Gastrocnemius medialis (tissue), 4 donors: ENCODE results near the gene ANKRD36.

Experiments
- POLR2A ChIP-seq, 2 donors: fragments of 450-650 bp; IDR thresholded peaks; one replicate each; pipeline ENCODE4 v1.6.1; 2017; ENCODE audit warnings: antibody characterized with exemption in 2 of 2, mild to moderate bottlenecking in 2 of 2, moderate library complexity in 2 of 2
- TF ChIP-seq, protein P1 (sequence below), 5 experiments: fragments of 450-650 bp in 3 of 5; fragments of 200-600 bp in 2 of 5; sonication (generic) in 2 of 5; IDR thresholded peaks in 4 of 5; conservative IDR thresholded peaks in 1 of 5; 1 replicate in 4 of 5; 2 replicates in 1 of 5; pipeline ENCODE4 v1.5.1; 2016 to 2019; ENCODE audit warnings: antibody characterized with exemption in 5 of 5, mild to moderate bottlenecking in 3 of 5, moderate library complexity in 3 of 5

- TF ChIP-seq, protein P1, sequence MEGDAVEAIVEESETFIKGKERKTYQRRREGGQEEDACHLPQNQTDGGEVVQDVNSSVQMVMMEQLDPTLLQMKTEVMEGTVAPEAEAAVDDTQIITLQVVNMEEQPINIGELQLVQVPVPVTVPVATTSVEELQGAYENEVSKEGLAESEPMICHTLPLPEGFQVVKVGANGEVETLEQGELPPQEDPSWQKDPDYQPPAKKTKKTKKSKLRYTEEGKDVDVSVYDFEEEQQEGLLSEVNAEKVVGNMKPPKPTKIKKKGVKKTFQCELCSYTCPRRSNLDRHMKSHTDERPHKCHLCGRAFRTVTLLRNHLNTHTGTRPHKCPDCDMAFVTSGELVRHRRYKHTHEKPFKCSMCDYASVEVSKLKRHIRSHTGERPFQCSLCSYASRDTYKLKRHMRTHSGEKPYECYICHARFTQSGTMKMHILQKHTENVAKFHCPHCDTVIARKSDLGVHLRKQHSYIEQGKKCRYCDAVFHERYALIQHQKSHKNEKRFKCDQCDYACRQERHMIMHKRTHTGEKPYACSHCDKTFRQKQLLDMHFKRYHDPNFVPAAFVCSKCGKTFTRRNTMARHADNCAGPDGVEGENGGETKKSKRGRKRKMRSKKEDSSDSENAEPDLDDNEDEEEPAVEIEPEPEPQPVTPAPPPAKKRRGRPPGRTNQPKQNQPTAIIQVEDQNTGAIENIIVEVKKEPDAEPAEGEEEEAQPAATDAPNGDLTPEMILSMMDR (IDR thresholded peaks at IDR 0.05 in 4 of 5, conservative IDR thresholded peaks at IDR 0.05 in 1 of 5): no peak
- no peak for TF ChIP-seq POLR2A (IDR thresholded peaks at IDR 0.05)
These were observed 154.6 kb downstream of the ANKRD36 start for GRCh38 chr2:97267411-97268074.
